HG02588 (cell line): ENCODE measurements around the gene TEX261.
A peak's percentile ranks its signal among the peaks of the same experiment; 100 is the strongest.
"Not testable (repeated sequence)": the region's sequence is repeated elsewhere in the genome, so short reads cannot be mapped to it uniquely, and the experiment has no call there.

Source experiments
- ATAC-seq: cut with Tn5 transposase; IDR thresholded peaks from one replicate; pipeline ENCODE4 v1.9.1; 2021; ENCODE audit warnings: mild to moderate bottlenecking, moderate library complexity; ENCODE audit not compliant: unreplicated experiment

Gene TEX261

GRCh38 chr2:71000780-71001591 is 6.3 kb upstream of the TEX261 start:
- peak; percentile 95 for ATAC-seq

- not testable (repeated sequence) for ATAC-seq
Measured at GRCh38 chr2:70999931-71000330, 5.3 kb upstream of the TEX261 start.

- no peak for ATAC-seq
Measured at GRCh38 chr2:70999362-70999761, 4.7 kb upstream of the TEX261 start.

- not testable (repeated sequence) for ATAC-seq
Measured at GRCh38 chr2:70998885-70999284, 4.2 kb upstream of the TEX261 start.

- ATAC-seq = peak; percentile 42
Measured at GRCh38 chr2:70995426-70995729, 705 bp upstream of the TEX261 start.

GRCh38 chr2:70994009-70994698 is 519 bp downstream of the TEX261 start:
- ATAC-seq = peak; percentile 21

- ATAC-seq = no peak
Measured at GRCh38 chr2:70992945-70993853, 1.5 kb downstream of the TEX261 start.

- ATAC-seq = no peak
Measured at GRCh38 chr2:70991742-70992141, 2.9 kb downstream of the TEX261 start.

- ATAC-seq = no peak
Measured at GRCh38 chr2:70991142-70991541, 3.5 kb downstream of the TEX261 start.

- no peak for ATAC-seq
Measured at GRCh38 chr2:70990216-70990615, 4.5 kb downstream of the TEX261 start.

GRCh38 chr2:70988726-70989648 is 5.7 kb downstream of the TEX261 start:
- ATAC-seq = no peak

- no peak for ATAC-seq
Measured at GRCh38 chr2:70988151-70988550, 6.5 kb downstream of the TEX261 start.

- ATAC-seq = no peak
Measured at GRCh38 chr2:70987386-70987785, 7.3 kb downstream of the TEX261 start.

- no peak for ATAC-seq
Measured at GRCh38 chr2:70986499-70987189, 8.0 kb downstream of the TEX261 start.

- no peak for ATAC-seq
Measured at GRCh38 chr2:70985956-70986355, 8.7 kb downstream of the TEX261 start.

- no peak for ATAC-seq
Measured at GRCh38 chr2:70985283-70985688, 9.4 kb downstream of the TEX261 start.

GRCh38 chr2:70984576-70985282 is 9.9 kb downstream of the TEX261 start:
- peak; percentile 93 for ATAC-seq

GRCh38 chr2:70984228-70984575 is 10.5 kb downstream of the TEX261 start:
- ATAC-seq = no peak

GRCh38 chr2:70983506-70984227 is 11.0 kb downstream of the TEX261 start:
- ATAC-seq = no peak
